Measurements from ENCODE around the gene HOMER2.
A peak's percentile ranks its signal among the peaks of the same experiment; 100 is the strongest.

The HOMER2 gene

GRCh38 chr15:82923744-82924143 lies 28.8 kb downstream of the HOMER2 start:
- Histone ChIP-seq H3K27ac (ENCODE audit: poor library complexity, severe bottlenecking) (no peak overlapping the region), H3K9me3 (ENCODE audit: severe bottlenecking) (peaks cover 2% of the 10 kb centered on the region), H3K4me1 (ENCODE audit: insufficient read depth, poor library complexity, severe bottlenecking) (peaks cover 7% of the 10 kb centered on the region), H3K27me3 (ENCODE audit: insufficient read depth, poor library complexity, severe bottlenecking) (no peaks in the 10 kb centered on the region), H3K36me3 (ENCODE audit: low read depth) (no peaks in the 10 kb centered on the region), H3K4me3 (ENCODE audit: severe bottlenecking) (no peak overlapping the region)
- no peak for ATAC-seq (ENCODE audit: low read depth)
- DNase-seq (ENCODE audit: low spot score), result no peak
- TF ChIP-seq CTCF (IDR thresholded peaks at IDR 0.05; ENCODE audit: poor library complexity, severe bottlenecking), result no peak

GRCh38 chr15:82922737-82923136 lies 29.8 kb downstream of the HOMER2 start:
- DNase-seq (ENCODE audit: low spot score) (no peak), ATAC-seq (ENCODE audit: low read depth) (no peak)
- Histone ChIP-seq H3K4me3 (ENCODE audit: severe bottlenecking) (no peak overlapping the region), H3K4me1 (ENCODE audit: insufficient read depth, poor library complexity, severe bottlenecking) (peaks cover 7% of the 10 kb centered on the region), H3K27ac (ENCODE audit: poor library complexity, severe bottlenecking) (no peak overlapping the region), H3K9me3 (ENCODE audit: severe bottlenecking) (peaks cover 2% of the 10 kb centered on the region), H3K27me3 (ENCODE audit: insufficient read depth, poor library complexity, severe bottlenecking) (no peaks in the 10 kb centered on the region), H3K36me3 (ENCODE audit: low read depth) (no peaks in the 10 kb centered on the region)
- no peak for TF ChIP-seq CTCF (IDR thresholded peaks at IDR 0.05; ENCODE audit: poor library complexity, severe bottlenecking)

GRCh38 chr15:82921939-82922338 lies 30.6 kb downstream of the HOMER2 start:
- Histone ChIP-seq H3K27ac (ENCODE audit: poor library complexity, severe bottlenecking) (no peak overlapping the region), H3K27me3 (ENCODE audit: insufficient read depth, poor library complexity, severe bottlenecking) (no peaks in the 10 kb centered on the region), H3K36me3 (ENCODE audit: low read depth) (no peaks in the 10 kb centered on the region), H3K9me3 (ENCODE audit: severe bottlenecking) (peaks cover 2% of the 10 kb centered on the region), H3K4me1 (ENCODE audit: insufficient read depth, poor library complexity, severe bottlenecking) (peaks cover 7% of the 10 kb centered on the region), H3K4me3 (ENCODE audit: severe bottlenecking) (no peak overlapping the region)
- DNase-seq (ENCODE audit: low spot score) (no peak), ATAC-seq (ENCODE audit: low read depth) (no peak)
- TF ChIP-seq CTCF (IDR thresholded peaks at IDR 0.05; ENCODE audit: poor library complexity, severe bottlenecking), result no peak

- Histone ChIP-seq H3K27ac (ENCODE audit: poor library complexity, severe bottlenecking) (no peak overlapping the region), H3K27me3 (ENCODE audit: insufficient read depth, poor library complexity, severe bottlenecking) (no peaks in the 10 kb centered on the region), H3K9me3 (ENCODE audit: severe bottlenecking) (peaks cover 2% of the 10 kb centered on the region), H3K36me3 (ENCODE audit: low read depth) (no peaks in the 10 kb centered on the region), H3K4me1 (ENCODE audit: insufficient read depth, poor library complexity, severe bottlenecking) (peaks cover 7% of the 10 kb centered on the region), H3K4me3 (ENCODE audit: severe bottlenecking) (no peak overlapping the region)
- DNase-seq (ENCODE audit: low spot score) (no peak), ATAC-seq (ENCODE audit: low read depth) (no peak)
- no peak for TF ChIP-seq CTCF (IDR thresholded peaks at IDR 0.05; ENCODE audit: poor library complexity, severe bottlenecking)
Observed at GRCh38 chr15:82921242-82921641, 31.3 kb downstream of the HOMER2 start.

- DNase-seq (ENCODE audit: low spot score), result no peak
- no peak for TF ChIP-seq CTCF (IDR thresholded peaks at IDR 0.05; ENCODE audit: poor library complexity, severe bottlenecking)
- Histone ChIP-seq H3K36me3 (ENCODE audit: low read depth) (no peaks in the 10 kb centered on the region), H3K27ac (ENCODE audit: poor library complexity, severe bottlenecking) (no peak overlapping the region), H3K9me3 (ENCODE audit: severe bottlenecking) (peaks cover 2% of the 10 kb centered on the region), H3K4me3 (ENCODE audit: severe bottlenecking) (no peak overlapping the region), H3K4me1 (ENCODE audit: insufficient read depth, poor library complexity, severe bottlenecking) (peaks cover 7% of the 10 kb centered on the region), H3K27me3 (ENCODE audit: insufficient read depth, poor library complexity, severe bottlenecking) (no peaks in the 10 kb centered on the region)
- ATAC-seq (ENCODE audit: low read depth), result peak; percentile 75
Observed at GRCh38 chr15:82919231-82919886, 33.2 kb downstream of the HOMER2 start.

Measured in RWPE2 (cell line).